Sigmoid colon (tissue), 7 donors: ENCODE measurements around the gene NOS1AP. TPM values are rescaled to one million over a fixed set of nuclear protein-coding genes. Genes with fewer than 3 reads are reported as not detected.

Source experiments
- DNase-seq: peaks from one replicate; pipeline ENCODE4 v3.0.0-alpha.2; 2019
- H3K27ac ChIP-seq, 4 donors: fragments of 200-600 bp; sonication (generic); one replicate each; pipeline ENCODE4 v1.5.1; 2016 to 2019; ENCODE audit warnings: mild to moderate bottlenecking in 1 of 4
- H3K27me3 ChIP-seq, 3 donors: fragments of 200-600 bp; sonication (generic); one replicate each; pipeline ENCODE4 v1.5.1; 2019; ENCODE audit warnings: mild to moderate bottlenecking in 1 of 3
- H3K36me3 ChIP-seq, 4 donors: fragments of 200-600 bp; sonication (generic); one replicate each; pipeline ENCODE4 v1.5.1; 2016 to 2019
- H3K4me1 ChIP-seq, 4 donors: fragments of 200-600 bp; sonication (generic); one replicate each; pipeline ENCODE4 v1.5.1; 2017 to 2019
- H3K4me3 ChIP-seq, 4 donors: fragments of 200-600 bp; sonication (generic); one replicate each; pipeline ENCODE4 v1.5.1; 2017 to 2019; ENCODE audit warnings: mild to moderate bottlenecking in 2 of 4, moderate library complexity in 1 of 4
- H3K9me3 ChIP-seq, 4 donors: fragments of 200-600 bp in 3 of 4; sonication (generic) in 3 of 4; one replicate each; pipeline versions ENCODE4 v1.5.1 to v1.6.1; 2013 to 2019
- EP300 ChIP-seq, 4 donors: sonication (generic); formaldehyde crosslinking; IDR thresholded peaks; one replicate each; pipeline ENCODE4 v1.6.1; 2017; ENCODE audit warnings: antibody characterized with exemption in 4 of 4
- POLR2A ChIP-seq, 2 donors: fragments of 450-650 bp; IDR thresholded peaks; one replicate each; pipeline ENCODE4 v1.6.1; 2016; ENCODE audit warnings: antibody characterized with exemption in 2 of 2, mild to moderate bottlenecking in 2 of 2, moderate library complexity in 2 of 2
- POLR2AphosphoS5 ChIP-seq, 4 donors: sonication (generic); formaldehyde crosslinking; IDR thresholded peaks; one replicate each; pipeline ENCODE4 v1.6.1; 2017; ENCODE audit warnings: antibody characterized with exemption in 4 of 4
- WGBS, 2 donors: extraction: QIAGEN DNeasy Blood & Tissue Kit; methylation state at CpG; one replicate each; pipeline ENCODE4 v1.1.7; 2013; 5-methylcytosine and 5-hydroxymethylcytosine counted together
- intact Hi-C: fragments of 100-400 bp; cut with DNase I; formaldehyde crosslinking; loops from one replicate; pipeline ENCODE4 v1.15.1; 2023
- polyA plus RNA-seq, 3 donors: library from polyadenylated mRNA; stranded (reverse); fragments of 200-250 nt; gene quantifications; one replicate each; pipeline ENCODE4 v1.2.3, GENCODE V29; 2013
- total RNA-seq, 4 donors: library from RNA; depleted of rRNA; stranded (reverse); fragments of >200 nt; gene quantifications; one replicate each; pipeline ENCODE4 v1.1.0, GENCODE V29; 2016
- TF ChIP-seq, protein P1 (sequence below), 4 experiments: fragments of 450-650 bp in 3 of 4; fragments of 200-600 bp in 1 of 4; IDR thresholded peaks; one replicate each; pipeline ENCODE4 v1.5.1; 2016 to 2019; ENCODE audit warnings: antibody characterized with exemption in 4 of 4, mild to moderate bottlenecking in 3 of 4, moderate library complexity in 2 of 4
- donor health status: healthy with polysubstance abuse.
- donor health status: Bipolar disorder and iron deficiency.
- donor health status: healthy.

NOS1AP gene
- total and polyA plus RNA-seq, 7 donors, result 1.2 to 11.9 (median 4.6) TPM

DNA sequence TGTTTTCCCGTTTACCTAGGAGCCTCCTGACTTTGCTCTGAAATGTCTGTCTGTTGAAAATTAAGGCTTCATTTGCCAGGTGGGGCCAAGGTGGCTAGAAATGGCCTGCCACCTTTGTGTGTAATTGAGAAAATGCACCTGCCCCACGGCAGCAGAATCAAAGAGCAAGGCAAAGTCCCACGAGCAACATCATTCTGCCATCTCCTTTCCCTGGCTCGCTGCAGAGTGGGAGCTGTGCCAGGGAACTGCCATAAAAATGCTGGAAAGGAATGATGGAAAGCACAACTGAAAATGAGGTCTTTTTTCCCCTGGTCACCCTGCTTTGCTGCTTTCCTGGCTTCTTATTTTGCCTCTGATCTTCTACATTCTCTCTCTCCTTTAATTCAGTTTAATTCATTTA is 40.3 kb upstream of the NOS1AP start:
- no peaks in the 10 kb centered on the region for H3K27me3 ChIP-seq
- no peak overlapping the region for H3K27ac ChIP-seq
- no peak for DNase-seq
- peaks cover 0 to 13% (median 8%) of the 10 kb centered on the region in 4 donors for H3K4me1 ChIP-seq
- no peak overlapping the region for H3K4me3 ChIP-seq
- 13 to 42% methylated on average over 4 of the region's 4 CpGs for WGBS, 2 donors
- no peaks in the 10 kb centered on the region for H3K9me3 ChIP-seq
- intact Hi-C loops, result no loop called here
- H3K36me3 ChIP-seq, result no peaks in the 10 kb centered on the region
- TF ChIP-seq, protein P1, sequence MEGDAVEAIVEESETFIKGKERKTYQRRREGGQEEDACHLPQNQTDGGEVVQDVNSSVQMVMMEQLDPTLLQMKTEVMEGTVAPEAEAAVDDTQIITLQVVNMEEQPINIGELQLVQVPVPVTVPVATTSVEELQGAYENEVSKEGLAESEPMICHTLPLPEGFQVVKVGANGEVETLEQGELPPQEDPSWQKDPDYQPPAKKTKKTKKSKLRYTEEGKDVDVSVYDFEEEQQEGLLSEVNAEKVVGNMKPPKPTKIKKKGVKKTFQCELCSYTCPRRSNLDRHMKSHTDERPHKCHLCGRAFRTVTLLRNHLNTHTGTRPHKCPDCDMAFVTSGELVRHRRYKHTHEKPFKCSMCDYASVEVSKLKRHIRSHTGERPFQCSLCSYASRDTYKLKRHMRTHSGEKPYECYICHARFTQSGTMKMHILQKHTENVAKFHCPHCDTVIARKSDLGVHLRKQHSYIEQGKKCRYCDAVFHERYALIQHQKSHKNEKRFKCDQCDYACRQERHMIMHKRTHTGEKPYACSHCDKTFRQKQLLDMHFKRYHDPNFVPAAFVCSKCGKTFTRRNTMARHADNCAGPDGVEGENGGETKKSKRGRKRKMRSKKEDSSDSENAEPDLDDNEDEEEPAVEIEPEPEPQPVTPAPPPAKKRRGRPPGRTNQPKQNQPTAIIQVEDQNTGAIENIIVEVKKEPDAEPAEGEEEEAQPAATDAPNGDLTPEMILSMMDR (IDR thresholded peaks at IDR 0.05), result no peak
- TF ChIP-seq EP300 (IDR thresholded peaks at IDR 0.05) (no peak), POLR2A (IDR thresholded peaks at IDR 0.05) (no peak), POLR2AphosphoS5 (IDR thresholded peaks at IDR 0.05) (no peak)

DNA sequence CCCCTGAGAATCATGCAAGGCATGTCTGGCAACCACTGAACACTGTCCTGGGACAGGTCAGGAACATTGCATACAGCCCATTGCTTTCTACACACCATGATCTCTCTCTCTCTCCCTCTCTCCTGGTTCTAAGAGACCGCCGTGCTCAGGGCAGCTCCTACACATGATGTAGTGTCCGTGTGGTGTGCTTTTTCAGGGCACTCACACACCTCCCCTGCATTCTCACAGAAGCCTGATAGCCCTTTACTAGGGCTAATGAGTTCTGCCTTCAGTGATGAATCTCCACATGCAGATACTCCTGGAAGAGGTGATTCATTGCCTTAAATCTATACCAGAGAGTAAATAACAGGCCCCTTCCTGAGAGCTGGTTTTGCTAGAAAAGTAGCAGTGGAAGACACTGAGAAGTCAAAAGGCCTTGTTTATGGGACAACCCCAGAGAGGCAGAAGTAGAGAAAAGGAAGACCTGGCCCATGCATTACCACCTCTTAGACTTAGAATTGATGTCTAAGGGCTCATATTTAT is 38.7 kb upstream of the NOS1AP start:
- no peak for TF ChIP-seq POLR2A (IDR thresholded peaks at IDR 0.05)
- TF ChIP-seq, protein P1 (IDR thresholded peaks at IDR 0.05), result no peak
- TF ChIP-seq EP300 (IDR thresholded peaks at IDR 0.05), result no peak
- no peak for TF ChIP-seq POLR2AphosphoS5 (IDR thresholded peaks at IDR 0.05)
- Histone ChIP-seq H3K36me3 (no peaks in the 10 kb centered on the region), H3K4me1 (peaks cover 0 to 7% (median 5%) of the 10 kb centered on the region in 4 donors), H3K27ac (no peak overlapping the region), H3K4me3 (no peak overlapping the region), H3K27me3 (no peaks in the 10 kb centered on the region), H3K9me3 (no peaks in the 10 kb centered on the region)
- no peak for DNase-seq
- intact Hi-C loops, result loop anchor here (10.0 kb wide), 1 partner anchor 546 kb away; no protein-coding TSS in a partner anchor
- WGBS, 2 donors, result 94 to 95% methylated on average over 3 of the region's 3 CpGs

DNA sequence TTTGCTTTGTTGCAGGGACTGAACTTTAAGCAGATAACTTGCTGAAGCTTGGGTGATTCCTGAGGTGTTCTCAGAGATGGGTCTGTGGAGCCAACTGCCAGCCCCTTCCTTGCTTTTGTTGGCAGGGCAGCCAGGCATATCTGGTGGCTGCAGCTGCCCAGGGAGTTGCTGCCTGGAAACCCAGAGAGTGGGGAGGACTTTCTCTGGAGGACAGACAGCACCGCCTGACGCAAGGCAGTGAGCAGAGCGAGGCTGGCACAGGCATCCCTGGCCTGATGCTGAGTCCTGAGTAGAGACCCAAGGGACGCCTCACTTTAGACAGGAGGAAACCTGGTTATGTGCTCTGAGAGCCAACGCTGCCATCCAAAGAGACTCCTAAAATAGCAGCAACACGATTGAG is 36.1 kb upstream of the NOS1AP start:
- Histone ChIP-seq H3K4me1 (peaks cover 0 to 16% (median 5%) of the 10 kb centered on the region in 4 donors), H3K36me3 (no peaks in the 10 kb centered on the region), H3K27ac (peak overlapping the region in 3 of 4 donors; percentile 53 to 61 (median 54)), H3K9me3 (no peaks in the 10 kb centered on the region), H3K27me3 (no peaks in the 10 kb centered on the region), H3K4me3 (no peak overlapping the region)
- DNase-seq, result peak; percentile 85
- WGBS, 2 donors, result 66 to 84% methylated on average over 6 of the region's 6 CpGs
- TF ChIP-seq, protein P1 (IDR thresholded peaks at IDR 0.05), result no peak
- TF ChIP-seq EP300 (IDR thresholded peaks at IDR 0.05) (no peak), POLR2A (IDR thresholded peaks at IDR 0.05) (no peak), POLR2AphosphoS5 (IDR thresholded peaks at IDR 0.05) (peak in 1 of 4 donors; percentile 4)
- intact Hi-C loops, result loop anchor here (10.0 kb wide), 1 partner anchor 549 kb away; no protein-coding TSS in a partner anchor

DNA sequence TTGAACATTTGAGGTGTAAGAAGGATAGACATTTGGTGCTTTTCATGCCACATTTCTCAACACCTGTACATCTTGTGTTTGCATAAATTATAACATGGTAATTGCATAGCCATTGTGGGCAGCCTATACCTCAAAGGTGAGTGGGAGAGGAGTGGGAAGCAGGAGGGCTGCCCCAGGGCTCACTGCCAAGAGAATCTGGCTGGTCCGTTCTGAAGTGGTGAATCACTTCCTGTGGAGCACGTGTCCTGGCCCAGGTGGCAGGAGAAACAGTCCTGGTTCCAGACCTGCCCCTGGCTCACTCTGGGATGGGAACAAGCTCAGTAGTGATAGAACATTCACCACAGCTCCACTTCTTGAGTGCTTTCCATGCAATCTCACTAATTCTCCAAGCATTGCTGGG is 34.2 kb upstream of the NOS1AP start:
- intact Hi-C loops, result loop anchor here (10.0 kb wide), 1 partner anchor 550 kb away; no protein-coding TSS in a partner anchor
- 10 to 18% methylated on average over 2 of the region's 2 CpGs for WGBS, 2 donors
- no peaks in the 10 kb centered on the region for H3K36me3 ChIP-seq
- no peak for TF ChIP-seq EP300 (IDR thresholded peaks at IDR 0.05)
- no peak for TF ChIP-seq POLR2A (IDR thresholded peaks at IDR 0.05)
- TF ChIP-seq POLR2AphosphoS5 (IDR thresholded peaks at IDR 0.05), result no peak
- H3K4me1 ChIP-seq, result peaks cover 0 to 9% (median 0%) of the 10 kb centered on the region in 4 donors
- no peaks in the 10 kb centered on the region for H3K27me3 ChIP-seq
- no peak overlapping the region for H3K27ac ChIP-seq
- H3K4me3 ChIP-seq, result no peak overlapping the region
- no peak for DNase-seq
- H3K9me3 ChIP-seq, result no peaks in the 10 kb centered on the region

DNA sequence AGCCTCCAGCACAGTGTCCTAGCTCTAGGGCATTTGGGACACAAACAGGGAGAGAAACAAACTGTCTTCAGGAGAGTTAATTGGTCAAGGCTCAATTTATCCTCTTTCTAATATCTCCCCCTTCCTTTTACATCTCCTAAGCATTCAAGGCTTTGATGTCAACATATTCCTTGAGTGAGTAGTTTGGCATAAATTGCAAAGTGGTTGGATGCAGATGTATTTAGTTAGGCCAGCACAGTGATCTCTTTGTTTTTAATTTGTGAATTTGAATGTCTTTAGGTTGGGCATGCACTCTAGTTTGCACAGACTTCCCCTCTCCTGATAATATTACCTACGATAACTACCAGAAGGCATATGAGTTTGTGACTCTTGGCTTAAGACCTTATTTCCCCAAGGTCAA is 33.3 kb upstream of the NOS1AP start:
- H3K9me3 ChIP-seq, result no peaks in the 10 kb centered on the region
- peaks cover 0 to 9% (median 0%) of the 10 kb centered on the region in 4 donors for H3K4me1 ChIP-seq
- intact Hi-C loops, result loop anchor here (2.0 to 10.0 kb wide), 2 partner anchors 243 to 551 kb away; no protein-coding TSS in a partner anchor
- WGBS, 2 donors, result 96 to 98% methylated on average over 1 of the region's 1 CpG
- no peaks in the 10 kb centered on the region for H3K27me3 ChIP-seq
- H3K27ac ChIP-seq, result no peak overlapping the region
- no peak for DNase-seq
- H3K36me3 ChIP-seq, result no peaks in the 10 kb centered on the region
- no peak overlapping the region for H3K4me3 ChIP-seq
- TF ChIP-seq, protein P1 (IDR thresholded peaks at IDR 0.05), result no peak
- TF ChIP-seq POLR2A (IDR thresholded peaks at IDR 0.05) (no peak), EP300 (IDR thresholded peaks at IDR 0.05) (no peak), POLR2AphosphoS5 (IDR thresholded peaks at IDR 0.05) (no peak)
